ENCODE measurements around the gene C4A.
"Not testable (repeated sequence)": the region's sequence is repeated elsewhere in the genome, so short reads cannot be mapped to it uniquely, and the experiment has no call there.

GRCh38 chr6:32008037-32008436 is 26.2 kb downstream of the C4A start:
- TF ChIP-seq CTCF (IDR thresholded peaks at IDR 0.05); POLR2AphosphoS5 (IDR thresholded peaks at IDR 0.05; ENCODE audit: low read depth, low read length): not testable (repeated sequence)
